CD4-positive, alpha-beta T cell treated with Interleukin-4 for 4 hours (primary cell): ENCODE data around the gene JDP2.

Experiments used
- DNase-seq: peaks from one replicate; pipeline ENCODE4 v3.0.0-alpha.2; 2020

The JDP2 gene

GRCh38 chr14:75438486-75439080, 10.8 kb downstream of the JDP2 start:
- DNase-seq = no peak

DNA sequence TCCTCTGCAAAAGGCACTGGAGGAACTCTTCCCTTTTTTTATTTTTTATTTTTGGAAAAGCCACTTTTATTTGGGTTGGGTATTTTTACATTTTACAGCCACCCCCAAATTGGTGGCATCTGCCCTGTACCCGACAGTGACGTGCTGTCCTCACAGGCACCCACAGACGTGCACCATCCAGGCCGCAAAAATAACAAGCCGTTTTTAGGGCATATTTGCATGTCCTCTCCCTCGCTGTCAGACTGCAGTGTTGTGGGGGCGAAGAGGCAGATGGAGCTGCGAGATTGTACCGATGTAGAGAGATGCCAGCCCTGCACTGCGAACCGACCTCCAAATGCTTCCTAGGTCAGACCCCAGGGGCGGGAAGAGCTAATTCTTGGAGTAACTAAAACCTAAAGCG, 12.2 kb downstream of the JDP2 start:
- no peak for DNase-seq

DNA sequence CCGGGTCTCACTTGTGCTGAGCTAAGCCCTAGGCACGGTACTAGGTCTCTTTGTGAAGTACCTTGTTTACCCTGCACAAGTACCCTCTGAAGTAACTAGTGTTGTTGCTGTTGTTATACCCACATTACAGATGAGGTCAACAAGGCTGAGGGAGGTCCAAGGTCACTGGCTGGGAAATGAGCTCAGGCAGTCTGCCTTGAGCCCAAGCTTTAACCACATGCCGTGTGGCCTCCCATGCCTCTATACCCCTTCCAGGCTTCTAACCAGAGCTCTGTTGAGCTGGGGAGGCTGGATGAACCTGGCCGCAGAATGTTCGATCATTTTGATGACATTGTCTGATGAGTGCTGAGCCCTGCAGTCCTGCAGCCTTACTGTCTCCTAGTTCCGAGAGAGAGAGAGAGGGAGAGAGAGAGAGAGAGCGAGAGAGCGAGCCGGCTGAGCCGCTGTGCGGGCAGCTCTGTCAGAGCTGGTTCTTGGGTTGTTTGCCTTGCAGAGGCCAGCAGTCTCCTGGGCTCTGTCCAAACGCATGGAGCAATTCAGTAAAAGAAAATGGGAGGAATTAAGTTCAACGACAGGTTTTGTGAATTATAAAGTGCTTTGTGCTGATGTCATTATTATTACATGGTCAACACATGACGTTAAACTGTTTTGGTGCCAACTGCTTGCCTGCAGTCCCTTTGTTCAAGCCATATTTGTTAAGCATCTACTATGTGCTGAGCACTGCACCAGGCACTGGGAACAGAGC, 13.1 kb downstream of the JDP2 start:
- DNase-seq = no peak

- DNase-seq = no peak
Measured at GRCh38 chr14:75441728-75442127, 13.9 kb downstream of the JDP2 start.

DNA sequence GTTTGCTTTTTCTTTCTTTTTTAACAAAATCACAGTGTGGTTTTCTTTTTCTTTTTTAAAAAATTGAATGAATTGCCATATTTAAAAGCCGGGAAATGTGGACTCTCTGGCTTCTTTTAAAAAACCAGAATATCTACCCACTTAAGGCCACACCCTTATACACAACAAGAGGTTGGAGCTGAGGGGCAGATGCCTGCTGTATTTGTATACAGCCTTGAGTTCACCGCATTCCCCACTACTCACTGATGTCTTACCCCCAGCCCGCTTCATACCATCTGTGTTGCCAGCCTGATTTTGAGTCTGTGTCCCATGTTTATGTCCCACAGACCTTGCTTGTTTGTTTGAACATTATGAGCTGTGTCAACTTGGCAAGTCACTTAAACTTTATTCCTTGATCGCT, 14.3 kb downstream of the JDP2 start:
- no peak for DNase-seq

- no peak for DNase-seq
Measured at GRCh38 chr14:75442642-75443041, 14.8 kb downstream of the JDP2 start.

DNA sequence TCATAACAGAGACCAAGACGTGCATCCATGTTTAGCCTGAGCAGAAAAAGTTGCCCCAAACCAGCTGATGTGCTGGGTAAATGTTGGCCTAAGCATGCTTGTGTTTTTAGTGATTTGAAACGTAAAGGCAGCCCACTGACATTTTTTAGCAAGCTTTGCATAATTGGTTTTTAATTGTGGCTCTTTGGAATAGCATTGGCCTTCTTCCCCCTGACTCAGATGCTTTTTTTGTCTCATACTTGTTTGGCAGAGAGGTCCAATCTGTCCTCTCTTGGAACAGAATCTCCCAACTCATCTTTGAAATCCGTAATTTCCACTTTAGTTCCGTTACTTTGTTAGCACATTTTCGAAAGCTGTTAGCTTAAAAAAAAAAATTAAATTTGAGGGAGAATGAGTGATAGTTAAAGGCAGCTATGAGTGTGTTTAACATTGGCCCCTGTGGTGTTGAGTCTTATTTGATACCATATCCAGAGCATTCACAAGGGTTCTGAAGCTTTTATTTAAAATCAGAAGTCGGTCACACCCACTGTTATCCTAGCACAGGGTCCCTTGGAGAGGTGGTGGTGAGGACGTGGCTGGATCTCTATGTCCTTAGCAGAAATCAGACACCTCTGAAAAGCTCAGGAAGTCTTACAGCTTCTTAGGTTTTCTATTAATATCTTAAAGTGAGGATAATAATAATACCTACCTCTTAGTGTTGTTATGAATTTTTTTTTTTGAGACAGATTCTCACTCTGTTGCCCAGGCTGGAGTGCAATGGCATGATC, 15.6 kb downstream of the JDP2 start:
- DNase-seq = no peak

GRCh38 chr14:75445236-75445635, 17.4 kb downstream of the JDP2 start:
- no peak for DNase-seq

DNA sequence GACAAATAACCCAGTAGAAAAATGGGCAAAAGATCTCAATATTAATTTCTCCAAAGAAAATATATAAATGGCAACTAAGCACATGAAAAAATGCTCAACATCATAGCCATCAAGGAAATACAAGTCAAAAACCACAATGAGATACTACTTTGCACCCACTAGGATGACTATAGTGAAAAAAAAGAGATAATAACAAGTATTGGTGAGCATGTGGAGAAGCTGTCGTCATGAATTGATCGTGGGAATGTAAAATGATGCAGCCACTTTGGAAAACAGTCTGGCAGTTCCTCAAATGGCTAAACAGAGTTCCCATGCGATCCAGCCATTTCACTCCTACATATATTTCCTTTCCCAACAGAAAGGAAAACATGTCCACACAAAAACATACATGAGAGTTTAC, 18.1 kb downstream of the JDP2 start:
- DNase-seq = no peak

DNA sequence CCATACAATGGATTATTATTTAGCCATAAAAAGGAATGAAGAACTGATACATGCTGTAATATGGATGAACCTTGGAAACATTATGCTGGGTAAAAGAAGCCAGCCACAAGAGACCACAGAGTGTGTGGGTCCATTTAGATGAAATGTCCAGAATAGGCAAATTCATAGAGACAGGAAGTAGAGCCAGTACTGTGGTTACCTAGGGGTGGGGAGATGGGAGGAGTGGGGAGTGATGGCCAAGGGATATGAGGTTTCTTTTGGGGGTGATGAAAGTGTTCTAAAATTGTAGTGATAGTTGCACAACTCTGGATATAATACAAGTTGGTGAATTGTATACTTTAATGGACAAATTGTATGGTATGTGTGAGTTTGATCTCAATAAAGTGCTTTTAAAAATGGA, 18.6 kb downstream of the JDP2 start:
- no peak for DNase-seq

GRCh38 chr14:75448209-75448608, 20.4 kb downstream of the JDP2 start:
- DNase-seq = no peak

- DNase-seq = no peak
Measured at GRCh38 chr14:75449036-75449435, 21.2 kb downstream of the JDP2 start.

DNA sequence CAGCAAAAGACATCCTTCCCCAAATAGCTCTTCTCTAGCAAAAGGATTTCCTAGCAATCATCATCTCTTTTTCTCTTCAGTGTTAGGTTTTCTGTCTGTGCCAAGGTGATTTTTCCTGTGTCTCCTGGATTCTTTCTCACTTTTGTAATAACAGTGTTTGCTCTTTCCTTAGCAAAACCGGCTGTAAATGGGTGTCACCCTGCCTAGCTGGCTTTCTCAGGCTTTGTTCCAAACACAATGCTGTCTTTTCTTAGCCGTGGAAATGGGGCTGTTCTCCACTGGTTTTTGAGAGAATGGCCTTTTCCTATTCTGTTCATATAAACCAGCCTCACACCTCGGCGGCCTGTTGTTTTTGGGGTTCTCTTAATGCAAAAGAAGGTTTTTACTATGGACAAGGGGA, 21.9 kb downstream of the JDP2 start:
- DNase-seq = no peak

DNA sequence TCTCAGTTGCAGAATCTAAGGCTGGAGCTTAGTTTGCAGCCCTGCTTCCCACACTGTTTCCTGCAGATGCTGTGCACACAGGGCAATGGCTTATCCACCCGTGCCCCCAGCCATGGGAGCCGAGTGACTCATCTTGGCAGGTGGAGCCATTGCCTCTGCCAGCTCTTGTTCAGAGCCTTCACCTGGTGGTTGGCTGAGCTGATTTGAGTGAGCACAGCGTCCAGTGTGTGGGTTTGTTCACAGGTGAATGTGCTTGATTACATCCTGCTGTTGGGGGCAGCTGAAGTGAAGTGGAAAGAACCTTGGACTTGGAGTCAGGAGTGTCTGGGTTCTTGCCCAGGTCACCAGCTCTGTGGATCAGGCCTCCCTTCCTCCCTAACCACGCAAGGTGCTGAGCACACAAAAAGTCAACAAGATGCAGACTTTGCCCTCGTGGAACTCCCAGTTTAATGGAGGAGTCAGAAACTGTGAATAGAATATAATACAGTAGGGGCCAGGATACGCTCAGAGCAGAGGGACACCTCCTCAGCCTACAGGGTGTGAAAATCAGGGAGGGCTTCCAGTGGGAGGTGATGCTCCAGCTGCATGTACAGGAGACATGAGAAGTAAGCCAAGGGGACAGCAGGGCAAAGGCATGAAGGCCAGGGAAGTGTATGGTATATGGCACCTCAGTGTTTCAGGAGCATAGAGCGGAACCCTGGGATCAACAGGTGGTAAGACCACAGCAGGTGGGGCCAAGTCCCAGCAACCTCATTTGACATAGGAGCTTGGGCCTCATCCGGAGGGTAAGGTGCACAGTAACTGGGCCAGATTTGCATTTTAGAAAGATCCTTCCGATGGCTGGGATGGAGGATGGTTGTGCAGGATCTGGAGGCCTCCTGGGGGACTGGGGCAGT, 22.8 kb downstream of the JDP2 start:
- no peak for DNase-seq

DNA sequence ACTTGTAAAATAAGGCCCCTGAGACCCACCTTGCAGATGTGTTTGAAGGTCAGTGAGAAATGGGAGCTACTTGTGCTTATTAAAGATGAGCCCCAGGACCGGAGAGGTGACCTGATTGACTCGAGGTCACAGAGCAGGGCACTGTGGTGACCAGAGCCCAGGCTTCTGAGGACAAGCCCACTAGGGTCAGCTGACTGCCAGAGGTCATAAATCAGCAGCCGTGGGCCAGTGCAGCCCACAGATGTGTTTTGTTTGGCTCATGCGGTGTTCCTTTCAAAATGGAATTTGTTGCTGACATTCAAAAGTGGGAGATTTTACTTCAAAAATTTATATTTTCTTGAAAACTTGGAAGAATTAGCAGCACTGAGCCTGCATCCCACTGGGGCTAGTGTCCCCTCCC, 24.5 kb downstream of the JDP2 start:
- no peak for DNase-seq

DNA sequence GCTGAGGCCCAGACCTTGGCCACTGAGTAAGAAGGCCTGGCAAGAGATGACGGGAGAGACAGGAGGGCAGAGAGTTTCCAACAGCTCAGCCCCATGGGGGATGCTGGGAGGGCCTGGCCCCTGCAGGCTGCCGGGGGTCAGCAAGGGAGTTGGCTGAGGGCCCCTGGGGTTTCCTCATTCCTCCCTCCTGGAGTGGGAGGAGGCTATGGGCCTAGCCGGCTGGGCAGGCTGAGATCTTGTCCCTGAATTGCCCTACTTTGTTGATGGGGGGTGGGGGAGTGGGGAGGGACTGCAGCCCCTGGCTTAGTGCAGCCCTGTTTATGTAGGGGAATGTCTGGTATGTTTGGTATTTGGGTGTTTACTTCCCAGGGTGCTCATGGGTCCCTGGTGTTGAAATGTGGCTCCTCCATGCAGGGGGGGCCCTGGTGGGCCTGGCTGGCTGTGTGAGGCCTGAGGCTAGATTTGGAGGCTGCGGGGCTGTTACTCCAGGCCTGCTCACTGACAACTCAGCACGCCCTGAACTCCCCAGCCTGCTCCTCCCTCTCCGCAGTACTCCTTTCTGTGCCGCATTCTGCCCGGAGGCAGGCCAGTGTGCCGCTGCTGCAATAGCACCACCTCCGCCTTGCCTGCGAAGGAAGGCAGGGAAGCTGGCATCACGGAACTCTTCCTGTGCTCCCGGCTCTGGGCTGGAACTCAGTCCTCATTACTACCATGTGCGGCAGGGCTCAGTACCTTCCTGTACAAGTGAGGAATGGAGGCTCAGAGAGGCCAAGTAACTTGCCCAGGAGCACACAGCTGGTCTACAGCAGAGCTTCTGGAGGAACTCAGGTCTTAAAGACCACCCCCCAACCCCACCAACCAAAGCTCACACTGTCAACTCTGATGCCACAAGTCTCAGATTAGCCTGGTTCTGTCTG, 25.3 kb downstream of the JDP2 start:
- DNase-seq = no peak

DNA sequence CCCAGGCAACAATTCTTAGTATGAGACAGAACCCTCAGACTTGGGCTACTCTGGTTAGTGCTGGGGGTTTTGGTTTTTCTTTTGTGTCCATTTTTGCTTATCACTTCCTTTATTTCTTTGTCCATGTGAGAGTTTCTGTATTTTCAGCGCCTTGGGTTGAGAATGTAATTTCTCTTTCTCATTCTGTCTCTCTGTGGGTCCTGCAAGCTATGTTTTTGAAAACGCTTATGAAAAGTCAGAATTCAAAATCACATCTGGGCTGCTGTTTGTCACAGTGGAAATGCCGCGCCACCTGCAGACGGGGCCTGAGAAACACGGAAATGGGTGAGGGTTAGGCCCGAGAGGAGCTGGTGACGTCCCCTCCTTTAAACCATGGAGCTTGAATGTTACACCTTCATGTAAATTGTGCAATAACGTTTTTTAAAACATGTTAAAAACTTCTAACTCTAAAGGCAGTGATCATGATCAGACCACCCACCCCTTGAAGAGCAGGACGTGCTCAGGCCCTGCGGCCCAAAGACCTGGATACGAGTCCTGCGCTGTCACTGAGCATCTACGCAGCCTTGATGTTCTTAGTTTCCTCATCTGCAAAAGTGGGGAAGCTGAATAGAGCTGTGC, 26.1 kb downstream of the JDP2 start:
- no peak for DNase-seq

DNA sequence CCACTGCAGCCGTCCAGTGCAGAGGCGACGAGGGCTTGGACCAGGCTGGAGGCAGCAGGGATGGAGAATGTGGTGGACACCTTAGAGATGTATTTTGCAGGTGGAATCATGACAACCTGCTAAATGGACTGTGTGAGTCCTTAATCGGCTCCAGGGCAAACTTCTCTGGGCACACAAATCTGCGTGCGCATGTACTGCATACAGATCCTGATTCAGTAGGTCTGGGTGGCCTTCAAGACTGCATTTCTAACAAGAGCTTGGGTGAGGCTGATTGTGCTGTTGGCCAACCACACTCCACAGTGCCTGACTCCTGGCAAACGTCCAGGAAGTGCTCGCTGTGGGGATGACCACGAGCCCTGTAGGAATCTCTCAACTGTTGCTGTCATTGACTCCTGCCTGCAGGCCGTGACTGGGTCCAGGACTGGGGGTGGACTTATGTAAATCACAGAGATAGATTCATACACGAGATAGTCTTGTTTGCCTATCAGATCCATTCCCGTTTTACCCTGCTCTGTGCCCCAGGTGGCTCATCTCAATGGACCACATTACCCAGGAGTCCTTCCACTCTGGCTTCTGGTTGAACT, 27.2 kb downstream of the JDP2 start:
- DNase-seq = no peak

- no peak for DNase-seq
Measured at GRCh38 chr14:75456069-75456996, 28.5 kb downstream of the JDP2 start.

- DNase-seq = no peak
Measured at GRCh38 chr14:75456997-75457335, 29.1 kb downstream of the JDP2 start.
